Frontal cortex (tissue), 4 donors: Measurements from ENCODE around the gene CYTH3. TPM values are rescaled to one million over a fixed set of nuclear protein-coding genes. Genes with fewer than 3 reads are reported as not detected.
"Not testable (repeated sequence)": the region's sequence is repeated elsewhere in the genome, so short reads cannot be mapped to it uniquely, and the experiment has no call there.

Experiments
- DNase-seq, 2 donors: peaks; one replicate each; pipeline ENCODE4 v3.0.0; 2012; ENCODE audit warnings: low spot score in 2 of 2
- FAIRE-seq: peaks from 2 replicates; lab custom pipeline; 2012; peaks lifted over from hg19 to GRCh38; lab: Jason Lieb, UNC
- total RNA-seq: library from RNA; depleted of rRNA; stranded (reverse); fragments of >200 nt; gene quantifications from one replicate; pipeline ENCODE4 v1.2.3, GENCODE V29; 2014
- donor health status: control.
- donor health status: control.
- donor health status: control.

CYTH3 gene
- total RNA-seq, 1 donor from 2014 or later, result 26.9 TPM

GRCh38 chr7:6284055-6284400, 11.6 kb upstream of the CYTH3 start:
- FAIRE-seq (no peak), DNase-seq (no peak)

- not testable (repeated sequence) for DNase-seq, FAIRE-seq
These were observed 11.1 kb upstream of the CYTH3 start for GRCh38 chr7:6283391-6284054.

GRCh38 chr7:6279937-6280336, 7.5 kb upstream of the CYTH3 start:
- no peak for FAIRE-seq

GRCh38 chr7:6279341-6279740, 6.9 kb upstream of the CYTH3 start:
- no peak for DNase-seq
- FAIRE-seq, result no peak

More at GRCh38 chr7:6279937-6280336, 7.5 kb upstream of the CYTH3 start:
- no peak for DNase-seq

GRCh38 chr7:6278749-6279310, 6.4 kb upstream of the CYTH3 start:
- FAIRE-seq (no peak), DNase-seq (no peak)

GRCh38 chr7:6277476-6277875, 5.1 kb upstream of the CYTH3 start:
- FAIRE-seq, result no peak
- DNase-seq, result no peak

- no peak for FAIRE-seq
- DNase-seq, result no peak
These were observed 4.5 kb upstream of the CYTH3 start for GRCh38 chr7:6276911-6277408.

- FAIRE-seq, result no peak
These were observed 2.3 kb upstream of the CYTH3 start for GRCh38 chr7:6274743-6275142.

GRCh38 chr7:6273917-6274630, 1.6 kb upstream of the CYTH3 start:
- FAIRE-seq, result no peak
- DNase-seq, result no peak

More at GRCh38 chr7:6274743-6275142, 2.3 kb upstream of the CYTH3 start:
- no peak for DNase-seq

- no peak for DNase-seq
- FAIRE-seq, result no peak
These were observed 985 bp upstream of the CYTH3 start for GRCh38 chr7:6273380-6273837.

GRCh38 chr7:6271694-6272440, 557 bp downstream of the CYTH3 start:
- DNase-seq, result peak; percentile 40 to 41
- no peak for FAIRE-seq

- DNase-seq (peak; percentile 62 to 64), FAIRE-seq (no peak)
These were observed 1.3 kb downstream of the CYTH3 start for GRCh38 chr7:6271060-6271658.

GRCh38 chr7:6269527-6269926, 2.9 kb downstream of the CYTH3 start:
- FAIRE-seq, result no peak
- DNase-seq, result no peak

- FAIRE-seq (no peak), DNase-seq (no peak)
These were observed 3.5 kb downstream of the CYTH3 start for GRCh38 chr7:6268907-6269306.

GRCh38 chr7:6268023-6268900, 4.2 kb downstream of the CYTH3 start:
- DNase-seq (no peak), FAIRE-seq (no peak)

- DNase-seq (no peak), FAIRE-seq (no peak)
These were observed 5.7 kb downstream of the CYTH3 start for GRCh38 chr7:6266699-6267098.

GRCh38 chr7:6262221-6262620, 10.2 kb downstream of the CYTH3 start:
- DNase-seq, result no peak
- FAIRE-seq, result no peak

GRCh38 chr7:6261699-6262098, 10.7 kb downstream of the CYTH3 start:
- DNase-seq (no peak), FAIRE-seq (no peak)
